H1 (cell line): ENCODE measurements around the gene FOXL1. TPM values are rescaled to one million over a fixed set of nuclear protein-coding genes. Genes with fewer than 3 reads are reported as not detected.

Source experiments
- CTCF ChIA-PET: fragments of 300-600 bp; sonication (Branson Sonifier 250); formaldehyde crosslinking; loops from one replicate; lab custom pipeline; 2021; ENCODE audit not compliant: partially characterized antibody; lab: Charles Lee
- POLR2A ChIA-PET: fragments of 300-600 bp; sonication (Branson Sonifier 250); formaldehyde crosslinking; loops from one replicate; lab custom pipeline; 2021; ENCODE audit warnings: inconsistent platforms; ENCODE audit not compliant: partially characterized antibody; lab: Charles Lee
- DNase-seq, 2 experiments: peaks; one replicate each; pipeline versions ENCODE4 v3.0.0 to v3.0.0-alpha.2; 2010 to 2022; ENCODE audit warnings: low spot score in 2 of 2, low read depth in 1 of 2, mixed read lengths in 1 of 2
- FAIRE-seq: peaks from 2 replicates; lab custom pipeline; 2011; peaks lifted over from hg19 to GRCh38; lab: Jason Lieb, UNC
- H2AFZ ChIP-seq: 2 replicates; pipeline ENCODE4 v1.8.1; 2012; ENCODE audit warnings: low read length, inconsistent platforms
- H2AK5ac ChIP-seq: 2 replicates; pipeline ENCODE4 v1.6.1; 2013; ENCODE audit warnings: low read depth, low read length
- H2BK120ac ChIP-seq: replicated peaks from 2 replicates; pipeline ENCODE3; 2013; ENCODE audit warnings: low read depth, low read length, inconsistent platforms
- H2BK12ac ChIP-seq: 2 replicates; pipeline ENCODE4 v1.6.1; 2013; ENCODE audit warnings: low read depth, low read length
- H2BK15ac ChIP-seq: 2 replicates; pipeline ENCODE4 v1.6.1; 2013; ENCODE audit warnings: low read length
- H2BK20ac ChIP-seq: 2 replicates; pipeline ENCODE4 v1.6.1; 2013; ENCODE audit warnings: low read length
- H2BK5ac ChIP-seq: 2 replicates; pipeline ENCODE4 v1.6.1; 2013; ENCODE audit warnings: low read depth, low read length
- H3K14ac ChIP-seq: 2 replicates; pipeline ENCODE4 v1.6.1; 2013; ENCODE audit warnings: inconsistent platforms; ENCODE audit not compliant: insufficient read length
- H3K18ac ChIP-seq: 2 replicates; pipeline ENCODE4 v1.6.1; 2013; ENCODE audit warnings: low read length; ENCODE audit errors: extremely low read depth
- H3K23ac ChIP-seq: 2 replicates; pipeline ENCODE4 v1.6.1; 2013; ENCODE audit warnings: inconsistent platforms; ENCODE audit not compliant: insufficient read length
- H3K23me2 ChIP-seq: 2 replicates; pipeline ENCODE4 v1.6.1; 2013; ENCODE audit warnings: low read depth, low read length
- H3K27ac ChIP-seq: 2 replicates; pipeline ENCODE4 v1.6.1; 2011; ENCODE audit warnings: low read depth, low read length, inconsistent platforms
- H3K27me3 ChIP-seq, 4 experiments: replicated peaks in 1 of 4; 1 replicate in 1 of 4; 2 replicates in 3 of 4; pipeline versions ENCODE4 v1.6.1 to v1.8.1; 2011 to 2013; ENCODE audit warnings: low read length in 3 of 4, mild to moderate bottlenecking in 3 of 4, inconsistent platforms in 2 of 4, mixed read lengths in 2 of 4, moderate library complexity in 1 of 4; ENCODE audit not compliant: control insufficient read depth in 3 of 4, insufficient read depth in 3 of 4; ENCODE audit errors: extremely low read depth in 1 of 4
- H3K36me3 ChIP-seq, 4 experiments: 2 replicates each; pipeline versions ENCODE4 v1.6.1 to v1.8.1; 2011 to 2013; ENCODE audit warnings: mild to moderate bottlenecking in 4 of 4, low read length in 3 of 4, moderate library complexity in 2 of 4, control low read depth in 1 of 4, inconsistent platforms in 1 of 4; ENCODE audit not compliant: insufficient read depth in 4 of 4, control insufficient read depth in 2 of 4
- H3K4ac ChIP-seq: replicated peaks from 2 replicates; pipeline ENCODE3; 2013; ENCODE audit warnings: low read length, low read depth, mixed read lengths, inconsistent platforms; ENCODE audit not compliant: insufficient read length
- H3K4me1 ChIP-seq, 4 experiments: replicated peaks in 1 of 4; 1 replicate in 1 of 4; 2 replicates in 3 of 4; pipeline versions ENCODE4 v1.6.1 to v1.8.1; 2011 to 2013; ENCODE audit warnings: low read length in 3 of 4, inconsistent platforms in 2 of 4, mixed read lengths in 1 of 4; ENCODE audit not compliant: insufficient read depth in 4 of 4, control insufficient read depth in 3 of 4
- H3K4me2 ChIP-seq, 2 experiments: 2 replicates each; pipeline versions ENCODE4 v1.6.1 to v1.8.1; 2011 to 2013; ENCODE audit warnings: low read depth in 2 of 2, low read length in 2 of 2, control low read depth in 1 of 2, inconsistent platforms in 1 of 2, mild to moderate bottlenecking in 1 of 2; ENCODE audit not compliant: insufficient read depth in 1 of 2
- H3K4me3 ChIP-seq, 4 experiments: fragments of 200-600, 300-600 bp in 1 of 4; sonication (generic), shearing (Covaris generic), sonication (Bioruptor Twin) in 1 of 4; 2 replicates each; pipeline versions ENCODE4 v1.5.1 to v1.8.1; 2011 to 2016; ENCODE audit warnings: low read length in 4 of 4, low read depth in 3 of 4, control low read depth in 2 of 4, inconsistent platforms in 2 of 4, mild to moderate bottlenecking in 2 of 4, mixed read lengths in 1 of 4, moderate library complexity in 1 of 4; ENCODE audit not compliant: insufficient read depth in 2 of 4; ENCODE audit errors: extremely low read depth in 1 of 4
- H3K56ac ChIP-seq: replicated peaks from 2 replicates; pipeline ENCODE3; 2013; ENCODE audit warnings: low read depth, mild to moderate bottlenecking, mixed read lengths, low read length, inconsistent platforms; ENCODE audit not compliant: insufficient read length
- H3K79me1 ChIP-seq: 2 replicates; pipeline ENCODE4 v1.6.1; 2013; ENCODE audit warnings: low read depth, low read length, control low read depth
- H3K79me2 ChIP-seq, 2 experiments: 2 replicates each; pipeline versions ENCODE4 v1.6.1 to v1.8.1; 2012 to 2013; ENCODE audit warnings: low read length in 2 of 2, mild to moderate bottlenecking in 2 of 2, inconsistent platforms in 1 of 2; ENCODE audit not compliant: insufficient read depth in 2 of 2, control insufficient read depth in 1 of 2
- H3K9ac ChIP-seq, 4 experiments: replicated peaks in 1 of 4; 1 replicate in 1 of 4; 2 replicates in 3 of 4; pipeline versions ENCODE4 v1.6.1 to v1.8.1; 2011 to 2013; ENCODE audit warnings: low read depth in 3 of 4, low read length in 3 of 4, control low read depth in 2 of 4, mild to moderate bottlenecking in 2 of 4, moderate library complexity in 2 of 4, inconsistent platforms in 1 of 4; ENCODE audit errors: extremely low read depth in 1 of 4
- H3K9me3 ChIP-seq, 2 experiments: 2 replicates each; pipeline versions ENCODE4 v1.6.1 to v1.8.1; 2012 to 2013; ENCODE audit warnings: mild to moderate bottlenecking in 2 of 2, moderate library complexity in 2 of 2, control low read depth in 1 of 2, inconsistent platforms in 1 of 2, low read depth in 1 of 2, low read length in 1 of 2, mixed read lengths in 1 of 2; ENCODE audit not compliant: insufficient read depth in 2 of 2
- H4K20me1 ChIP-seq, 2 experiments: replicated peaks in 1 of 2; 2 replicates each; pipeline versions ENCODE3 to v1.8.1; 2011 to 2013; ENCODE audit warnings: inconsistent platforms in 2 of 2, low read length in 2 of 2, mild to moderate bottlenecking in 1 of 2; ENCODE audit not compliant: insufficient read depth in 2 of 2, control insufficient read depth in 1 of 2
- H4K5ac ChIP-seq: 2 replicates; pipeline ENCODE4 v1.6.1; 2013; ENCODE audit warnings: low read length, low read depth, mixed read lengths, inconsistent platforms; ENCODE audit not compliant: insufficient read length
- H4K8ac ChIP-seq: 2 replicates; pipeline ENCODE4 v1.8.0; 2013; ENCODE audit warnings: mild to moderate bottlenecking, moderate library complexity, low read length, inconsistent platforms; ENCODE audit not compliant: insufficient read depth; ENCODE audit errors: extremely low read depth
- H4K91ac ChIP-seq: replicated peaks from 2 replicates; pipeline ENCODE3; 2013; ENCODE audit warnings: low read length, mixed read lengths, inconsistent platforms; ENCODE audit not compliant: insufficient read length
- NANOG ChIP-seq: IDR thresholded peaks from 2 replicates; pipeline ENCODE4 v1.6.1; 2011; ENCODE audit warnings: low read length, low read depth, mild to moderate bottlenecking, inconsistent platforms; ENCODE audit not compliant: insufficient read depth, poor library complexity, severe bottlenecking
- SRF ChIP-seq: IDR thresholded peaks from 2 replicates; pipeline ENCODE4 v1.6.1; 2011; ENCODE audit warnings: mild to moderate bottlenecking, low read depth, low read length, moderate library complexity
- WGBS, 2 experiments: shearing (Covaris generic) in 1 of 2; methylation state at CpG; one replicate each; pipeline versions ENCODE4 v1.1.6 to v1.1.7; 2013 to 2015; ENCODE audit warnings: low lambda C conversion rate in 2 of 2, mixed read lengths in 2 of 2, inconsistent platforms in 1 of 2, low coverage in 1 of 2, missing lambda C conversion rate in 1 of 2; ENCODE audit not compliant: insufficient replicate concordance in 2 of 2, insufficient coverage in 1 of 2, insufficient read length in 1 of 2; ENCODE audit errors: extremely low coverage in 1 of 2, missing lambda C conversion rate in 1 of 2; 5-methylcytosine and 5-hydroxymethylcytosine counted together
- polyA plus RNA-seq, 7 experiments: library from polyadenylated mRNA; depleted of rRNA in 3 of 7; stranded (reverse) in 5 of 7; unstranded in 2 of 7; fragments of >200 nt in 5 of 7; fragments of 200-250 nt in 2 of 7; gene quantifications; 1 replicate in 5 of 7; 2 replicates in 1 of 7; 4 replicates in 1 of 7; pipeline versions ENCODE4 v1.2.1 to v1.2.3, GENCODE V29; 2011 to 2013; ENCODE audit warnings: missing spikeins in 2 of 7, mixed read lengths in 2 of 7
- total RNA-seq: library from RNA; stranded (reverse); fragmentation: NEBNext Ultra II Directional; extraction: Animal tissue kit (Norgen Biotek cat#: 25700); gene quantifications from 2 replicates; pipeline ENCODE4 v1.2.1, GENCODE V29; 2021
- TF ChIP-seq, protein P1 (sequence below): IDR thresholded peaks from 2 replicates; pipeline ENCODE4 v1.6.1; 2012; ENCODE audit warnings: inconsistent platforms
- TF ChIP-seq, protein P2 (sequence below): IDR thresholded peaks from 2 replicates; pipeline ENCODE4 v1.6.1; 2012; ENCODE audit warnings: inconsistent platforms

Gene FOXL1
- total and polyA plus RNA-seq, 2 of the 8 experiments (the other 6 are each of a cell fraction or from before 2014, with no cell fraction given), result 0.03 TPM; not detected in 1

- no peak overlapping the region for H3K14ac ChIP-seq
Measured at GRCh38 chr16:86547286-86547685, 31.1 kb upstream of the FOXL1 start.

More at GRCh38 chr16:86547286-86547685, 31.1 kb upstream of the FOXL1 start:
- Histone ChIP-seq H4K8ac (no peak overlapping the region), H3K4ac (no peak overlapping the region), H3K36me3 (peaks cover 0 to 12% (median 0%) of the 10 kb centered on the region in 4 experiments; a peak in 3 of 8 replicates), H4K91ac (no peak overlapping the region), H2BK15ac (no peak overlapping the region), H3K4me3 (no peak overlapping the region), H3K79me1 (no peaks in the 10 kb centered on the region; the same call in 1 of the 2 replicates), H3K23ac (no peak overlapping the region), H3K4me1 (no peaks in the 10 kb centered on the region), H2BK20ac (no peak overlapping the region), H3K9ac (no peak overlapping the region), H3K56ac (no peak overlapping the region), H3K9me3 (no peaks in the 10 kb centered on the region), H2BK120ac (no peak overlapping the region), H2BK12ac (no peak overlapping the region), H2AFZ (no peak overlapping the region), H2AK5ac (no peak overlapping the region), H3K79me2 (no peaks in the 10 kb centered on the region), H3K27ac (no peak overlapping the region), H3K27me3 (no peaks in the 10 kb centered on the region), H4K20me1 (peaks cover 0 to 1% of the 10 kb centered on the region in 2 experiments), H3K23me2 (no peaks in the 10 kb centered on the region), H3K4me2 (no peak overlapping the region), H3K18ac (no peak overlapping the region), H4K5ac (no peak overlapping the region), H2BK5ac (no peak overlapping the region)
- 92% methylated on average over 11 of the region's 11 CpGs; no CpG with 5 or more reads in 1 of the 2 experiments for WGBS, 2 experiments
- ChIA-PET CTCF (interaction anchor here (0.8 kb wide), 1 partner anchor 16 kb away, joined by 3 read pairs; no protein-coding TSS in a partner anchor), POLR2A (no interaction called here)
- no peak for TF ChIP-seq SRF
- TF ChIP-seq NANOG, result no peak
- TF ChIP-seq, protein P1, sequence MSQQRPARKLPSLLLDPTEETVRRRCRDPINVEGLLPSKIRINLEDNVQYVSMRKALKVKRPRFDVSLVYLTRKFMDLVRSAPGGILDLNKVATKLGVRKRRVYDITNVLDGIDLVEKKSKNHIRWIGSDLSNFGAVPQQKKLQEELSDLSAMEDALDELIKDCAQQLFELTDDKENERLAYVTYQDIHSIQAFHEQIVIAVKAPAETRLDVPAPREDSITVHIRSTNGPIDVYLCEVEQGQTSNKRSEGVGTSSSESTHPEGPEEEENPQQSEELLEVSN, result no peak
- TF ChIP-seq, protein P2, sequence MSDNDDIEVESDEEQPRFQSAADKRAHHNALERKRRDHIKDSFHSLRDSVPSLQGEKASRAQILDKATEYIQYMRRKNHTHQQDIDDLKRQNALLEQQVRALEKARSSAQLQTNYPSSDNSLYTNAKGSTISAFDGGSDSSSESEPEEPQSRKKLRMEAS, result no peak
- FAIRE-seq (no peak), DNase-seq (no peak)
